Measurements from ENCODE around the gene FADS2. TPM values are rescaled to one million over a fixed set of nuclear protein-coding genes. Genes with fewer than 3 reads are reported as not detected.

FADS2 gene
- total RNA-seq, 1 experiment from 2014 or later = 54.8 TPM

DNA sequence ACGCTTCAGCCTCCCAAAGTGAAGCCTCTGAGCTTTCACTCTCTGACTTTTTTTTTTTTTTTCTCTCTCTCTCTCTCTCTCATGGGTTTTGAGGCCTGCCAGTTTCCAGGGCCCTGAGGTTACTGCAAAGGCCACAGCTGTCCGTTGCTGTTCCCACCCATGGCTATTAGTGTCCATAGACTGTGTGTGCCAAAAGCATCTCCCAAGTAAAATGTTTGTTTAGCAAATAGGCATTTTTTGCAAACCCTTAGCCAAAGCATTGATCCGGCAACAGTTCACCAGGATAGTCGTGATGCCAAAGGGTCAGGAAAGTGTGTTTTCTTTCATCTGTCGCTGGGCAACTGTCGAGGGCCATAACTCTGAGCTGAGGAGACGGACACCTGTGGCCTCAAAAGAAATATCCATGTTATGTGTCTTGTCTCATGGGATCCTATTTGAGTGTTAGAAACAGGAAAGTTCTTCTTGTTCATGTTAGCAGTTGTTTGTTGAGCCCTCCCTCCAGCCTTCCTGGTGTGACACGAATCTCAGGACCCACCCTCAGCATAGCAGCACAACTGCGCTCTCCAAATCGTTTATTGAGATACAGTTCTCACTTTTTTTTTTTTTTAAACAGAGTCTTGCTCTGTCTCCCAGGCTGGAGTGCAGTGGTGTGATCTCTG is 18.4 kb downstream of the FADS2 start:
- DNase-seq (ENCODE audit: low spot score) = no peak

DNA sequence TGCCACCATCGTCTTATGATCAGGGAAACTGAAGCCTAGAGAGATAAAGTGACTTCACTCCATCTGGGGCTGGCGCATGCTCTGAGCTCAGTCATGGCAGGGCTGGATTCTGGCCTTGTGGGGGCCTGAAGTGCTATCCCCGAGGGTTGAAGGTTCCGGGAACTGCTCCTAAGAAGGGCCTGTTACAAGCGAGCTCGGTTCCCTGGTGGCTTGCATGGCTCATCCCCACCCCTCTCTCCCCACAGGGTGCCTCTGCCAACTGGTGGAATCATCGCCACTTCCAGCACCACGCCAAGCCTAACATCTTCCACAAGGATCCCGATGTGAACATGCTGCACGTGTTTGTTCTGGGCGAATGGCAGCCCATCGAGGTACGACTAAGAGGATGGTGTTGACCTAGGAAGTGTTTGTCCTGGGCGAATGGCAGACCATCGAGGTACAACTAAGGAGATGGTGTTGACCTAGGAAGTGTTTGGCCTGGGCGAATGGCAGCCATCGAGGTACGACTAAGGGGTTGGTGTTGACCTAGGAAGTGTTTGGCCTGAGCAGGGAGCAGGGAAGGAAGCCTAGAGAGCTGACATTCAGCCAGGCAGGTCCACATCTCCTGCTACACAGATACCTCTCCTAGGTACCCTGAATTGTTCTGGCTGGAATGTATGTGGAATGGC is 19.9 kb downstream of the FADS2 start:
- DNase-seq (ENCODE audit: low spot score) = no peak

DNA sequence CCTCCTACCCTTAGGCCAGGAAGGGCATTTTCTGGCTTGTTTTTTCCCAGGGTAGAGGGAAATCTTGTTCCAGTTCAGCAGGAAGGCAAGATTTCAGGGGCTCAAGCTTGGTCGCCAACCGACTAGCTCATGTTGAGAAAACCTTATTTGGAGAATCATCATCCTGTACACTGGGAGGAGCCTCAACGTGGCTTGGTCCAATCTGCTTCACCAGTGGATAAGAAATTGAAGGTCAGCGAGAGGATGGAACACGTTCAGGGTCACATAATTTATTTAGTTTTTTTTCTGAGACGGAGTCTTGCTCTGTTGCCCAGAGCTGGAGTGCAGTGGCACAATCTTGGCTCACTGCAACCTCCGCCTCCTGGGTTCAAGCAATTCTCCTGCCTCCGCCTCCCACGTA is 20.5 kb downstream of the FADS2 start:
- DNase-seq (ENCODE audit: low spot score) = no peak

DNA sequence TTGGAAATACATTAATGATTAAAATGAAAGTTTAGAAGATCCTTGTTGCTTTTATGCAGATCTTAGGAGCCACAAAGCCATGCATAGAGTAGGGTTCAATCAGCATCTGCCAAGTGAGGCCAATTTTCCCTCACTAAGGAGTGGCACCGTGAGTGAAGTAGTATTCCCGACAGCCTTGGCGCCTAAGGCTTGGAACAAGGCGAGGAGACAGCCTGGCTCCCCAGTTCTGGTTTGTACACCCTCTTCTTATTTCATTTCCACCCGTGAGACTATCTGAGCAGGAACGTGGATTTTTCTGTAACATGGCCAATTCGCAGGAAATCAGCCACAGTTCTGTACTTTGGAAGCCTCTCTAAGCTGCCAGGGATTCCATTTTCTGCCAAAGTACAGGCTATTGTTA is 22.6 kb downstream of the FADS2 start:
- no peak for DNase-seq (ENCODE audit: low spot score)

DNA sequence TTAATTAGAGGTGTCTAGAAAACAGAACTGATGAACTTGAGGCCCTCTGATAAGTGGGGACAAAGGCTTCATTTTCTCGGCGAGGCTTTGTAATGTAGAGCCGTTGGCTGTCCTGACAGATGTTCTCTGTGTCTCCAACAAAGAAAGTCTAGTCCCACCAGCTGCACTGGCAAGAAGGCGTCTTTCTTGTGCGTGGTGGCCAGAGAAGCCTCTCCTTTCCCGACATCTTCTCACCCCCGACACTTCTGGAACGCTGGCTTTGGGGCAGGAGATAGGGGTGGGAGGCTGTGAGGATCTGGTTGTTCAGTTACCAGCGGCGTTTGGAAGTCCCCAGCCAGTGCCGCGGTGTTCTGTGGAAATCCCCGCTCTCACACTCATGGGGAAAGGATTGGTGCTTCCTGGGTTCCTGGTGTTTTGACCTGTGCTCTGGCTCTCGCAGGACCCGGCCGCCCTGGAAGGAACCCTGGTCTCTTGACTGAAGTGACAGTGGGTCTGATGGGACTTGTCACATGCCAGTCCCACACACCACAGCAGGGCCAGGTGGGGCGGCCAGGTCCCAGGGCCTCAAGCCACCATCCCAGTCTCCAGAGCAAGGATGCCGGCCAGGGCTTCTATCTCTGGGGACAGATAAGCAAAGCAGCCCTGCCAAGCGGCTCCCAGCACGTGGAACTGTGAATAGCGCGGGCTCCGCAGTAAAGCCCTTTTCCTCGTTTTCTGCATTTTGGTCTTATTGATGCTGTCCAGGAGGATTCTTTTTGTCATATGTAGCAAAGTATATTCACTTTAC is 23.2 kb downstream of the FADS2 start:
- DNase-seq (ENCODE audit: low spot score) = no peak

DNA sequence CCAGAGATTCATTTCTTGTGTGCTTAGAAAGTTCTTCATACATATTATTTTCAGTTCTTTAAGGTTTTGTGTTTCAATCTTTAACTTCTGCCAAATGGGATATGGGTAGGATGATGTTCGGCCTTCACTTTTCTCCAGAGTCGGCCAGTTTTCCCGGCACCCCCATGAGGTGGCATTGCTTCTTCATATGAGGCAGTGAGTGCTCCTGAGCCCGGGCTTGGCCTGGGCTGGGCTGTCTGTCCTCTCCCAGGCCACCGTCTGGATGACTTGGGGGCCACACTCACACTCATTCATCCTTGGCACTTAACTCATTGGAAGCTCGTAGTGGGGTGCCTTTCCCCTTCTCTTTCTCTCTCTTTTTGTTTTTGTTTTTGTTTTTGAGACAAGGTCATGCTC is 23.8 kb downstream of the FADS2 start:
- DNase-seq (ENCODE audit: low spot score) = no peak

DNA sequence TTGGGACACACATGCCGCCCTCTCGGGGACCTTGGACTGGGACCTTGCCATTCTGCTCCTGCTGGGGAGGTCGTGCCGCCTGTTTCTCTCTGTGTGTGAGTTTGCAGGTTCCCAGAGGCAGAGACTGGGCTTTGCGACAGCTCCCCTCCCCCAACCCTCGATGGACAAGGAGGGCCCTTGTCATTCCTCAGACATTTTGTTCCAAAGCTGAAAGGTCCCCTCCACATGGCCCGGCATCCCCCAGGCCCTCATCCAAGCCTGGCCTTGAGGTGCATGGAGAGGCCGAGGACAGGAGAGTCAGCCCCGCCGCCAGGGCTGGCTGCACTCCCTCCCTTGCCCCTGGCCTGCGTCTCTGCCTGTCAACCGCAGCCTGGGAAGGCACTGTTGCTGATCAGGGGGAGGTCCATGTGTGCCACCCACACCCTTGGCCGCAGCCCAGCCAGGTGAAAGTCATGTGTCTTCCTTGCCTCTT is 25.6 kb downstream of the FADS2 start:
- DNase-seq (ENCODE audit: low spot score) = no peak

DNA sequence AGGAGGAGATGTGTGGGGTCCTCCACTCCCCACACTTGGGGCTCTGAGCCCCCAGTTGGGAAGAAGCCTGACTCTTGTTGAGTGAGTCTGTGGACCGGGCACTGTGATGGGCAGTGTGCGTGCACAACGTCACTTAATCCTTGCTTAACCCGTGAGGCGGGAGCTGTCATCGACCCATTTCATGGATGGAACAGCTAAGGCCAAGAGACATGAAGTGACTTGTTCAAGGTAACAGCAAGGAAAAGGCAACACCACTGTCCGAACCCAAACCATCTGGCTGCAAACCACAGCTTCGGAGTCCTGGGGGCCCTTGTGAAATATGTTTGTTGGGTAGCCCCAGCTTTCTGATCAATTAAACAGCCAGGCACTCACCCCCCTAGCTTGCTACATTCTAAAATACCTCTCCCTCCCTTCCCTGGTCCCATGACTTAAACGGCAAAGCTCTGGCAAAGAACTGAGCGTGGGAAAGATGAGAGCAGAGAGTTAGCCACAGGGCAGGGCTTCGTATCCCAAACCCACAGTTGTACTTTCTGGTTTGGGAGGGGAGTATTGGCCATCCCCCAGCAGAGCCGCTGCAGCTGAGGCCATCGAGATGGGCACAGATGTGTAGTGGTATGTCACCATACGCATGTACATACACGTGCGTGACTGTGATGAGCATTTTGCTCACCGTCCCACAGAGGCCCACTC is 26.3 kb downstream of the FADS2 start:
- no peak for DNase-seq (ENCODE audit: low spot score)

DNA sequence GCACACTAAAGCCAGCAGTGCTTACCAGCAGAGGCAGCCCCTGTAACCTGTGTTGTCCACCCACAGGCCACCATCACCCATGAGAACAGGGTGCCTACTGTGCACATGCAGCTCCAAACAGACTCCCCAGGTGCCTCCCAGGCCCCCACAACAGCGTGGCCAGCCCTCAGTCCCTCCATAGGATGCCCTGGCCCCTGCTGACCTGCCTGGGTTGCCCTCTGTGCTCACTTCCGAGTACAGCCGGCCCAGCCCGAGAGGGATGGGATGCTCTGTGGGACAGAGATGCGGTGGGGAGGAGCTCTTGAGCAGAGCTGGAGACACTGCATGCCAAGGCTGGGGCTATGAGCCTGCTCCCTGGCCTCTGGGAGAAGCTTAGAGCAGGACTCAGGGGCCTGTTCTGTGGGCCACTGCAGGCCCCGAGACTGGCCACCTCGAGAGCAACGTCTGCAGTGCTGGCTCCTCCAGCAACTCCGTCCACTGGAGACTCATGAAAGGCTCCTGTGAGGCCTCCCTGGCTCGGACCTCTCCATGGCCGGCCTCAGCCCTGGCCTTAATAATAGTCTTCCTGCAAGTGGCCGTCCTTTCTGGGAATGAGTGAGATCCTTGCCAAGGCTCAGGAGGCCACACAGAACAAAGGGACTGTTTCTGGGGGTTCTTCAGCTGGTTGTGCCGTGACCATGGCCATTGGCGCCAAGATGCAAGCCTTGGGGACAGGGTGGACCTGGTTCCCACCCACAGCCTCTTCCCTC is 27.0 kb downstream of the FADS2 start:
- no peak for DNase-seq (ENCODE audit: low spot score)

DNA sequence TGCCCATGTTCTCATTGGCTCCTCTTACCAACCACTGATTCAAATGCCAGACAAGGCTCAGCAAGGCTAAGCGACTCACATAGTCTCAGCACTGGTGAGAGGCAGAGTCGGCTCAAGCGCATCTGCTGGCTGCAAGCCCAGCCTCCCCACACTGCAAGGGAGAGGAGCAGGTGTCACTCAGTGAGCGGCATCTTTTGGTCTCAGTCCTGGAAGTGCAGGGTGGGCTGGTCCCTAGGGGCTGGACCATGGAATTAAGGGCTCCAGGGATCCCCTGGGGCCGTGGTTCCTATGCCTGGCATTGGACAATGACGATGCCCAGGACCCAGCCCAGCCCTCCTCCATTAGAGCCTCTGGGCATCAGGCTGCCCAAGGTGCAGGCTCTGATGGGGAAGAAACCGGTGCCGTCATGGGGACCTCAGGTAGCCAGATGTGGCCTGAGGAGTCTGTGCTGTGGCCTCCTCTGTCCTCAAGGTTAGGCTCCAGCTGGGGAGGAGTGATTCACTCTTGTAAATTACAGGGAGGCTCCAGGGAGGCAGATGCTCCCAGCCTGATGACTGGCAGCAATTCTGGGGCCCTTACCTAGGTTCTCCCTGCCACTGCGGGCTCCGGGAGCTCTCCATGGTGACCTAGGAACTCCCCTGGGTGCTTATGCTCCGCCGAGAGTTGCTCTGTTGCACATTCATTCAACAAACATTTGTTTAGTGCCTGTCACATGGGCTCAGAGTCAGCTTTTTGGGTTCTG is 28.0 kb downstream of the FADS2 start:
- DNase-seq (ENCODE audit: low spot score) = no peak

DNA sequence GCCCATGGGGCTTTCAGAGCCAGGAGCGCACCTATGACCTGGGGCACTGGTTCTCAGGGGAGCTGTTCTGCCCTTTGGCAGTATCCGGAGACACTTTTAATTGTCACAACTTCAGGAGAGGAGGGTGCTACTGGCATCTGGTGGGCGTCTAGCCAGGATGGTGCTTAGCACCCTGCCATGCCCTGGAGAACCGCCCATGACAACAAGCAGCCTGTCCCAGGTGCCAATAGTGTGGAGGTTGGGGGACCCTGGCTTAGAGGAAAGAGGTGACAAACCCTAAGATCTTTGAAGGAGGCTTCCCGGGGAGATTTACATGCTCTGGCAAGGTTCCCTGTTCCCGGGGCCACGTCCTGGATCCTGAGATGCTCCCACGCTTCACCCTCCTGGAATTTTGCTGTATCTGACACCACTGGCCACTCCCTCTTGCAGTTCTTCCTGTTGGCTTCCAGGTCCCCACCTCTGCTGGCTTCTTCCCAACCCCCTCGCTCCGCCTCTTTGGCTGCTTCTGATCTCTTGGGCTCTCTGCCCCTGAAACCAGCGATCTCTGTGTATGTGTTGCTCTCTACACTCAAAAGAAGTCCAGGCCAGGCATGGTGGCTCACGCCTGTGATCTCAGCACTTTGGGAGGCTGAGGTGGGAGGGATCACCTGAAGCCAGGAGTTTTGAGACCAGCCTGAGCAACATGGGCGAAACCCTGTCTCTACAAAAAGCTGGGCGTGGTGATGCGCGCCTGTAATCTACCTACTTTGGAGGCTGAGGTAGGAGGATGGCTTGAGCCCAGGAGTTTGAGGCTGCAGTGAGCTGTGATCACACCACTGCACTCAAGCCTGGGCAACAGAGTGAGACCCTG is 32.2 kb downstream of the FADS2 start:
- DNase-seq (ENCODE audit: low spot score) = no peak

DNA sequence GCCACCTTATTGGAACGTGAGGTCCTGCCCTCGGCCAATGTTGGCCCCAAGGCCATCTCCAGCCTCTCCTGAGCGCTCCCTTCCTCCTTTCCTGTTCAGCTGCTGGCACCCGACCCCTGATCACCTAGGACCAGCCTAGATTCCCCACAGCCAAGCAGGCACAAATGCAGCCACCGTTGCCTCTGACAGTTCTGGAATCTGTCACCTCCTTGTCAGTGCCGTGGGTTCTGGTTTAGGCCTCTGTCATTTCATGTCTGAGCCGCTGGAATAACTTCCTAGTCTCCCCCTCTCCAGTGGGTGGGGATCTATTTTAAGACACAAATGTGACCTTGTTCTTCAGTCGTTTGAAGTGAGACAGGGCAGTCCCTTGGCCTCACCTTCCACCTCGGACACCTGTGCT is 33.5 kb downstream of the FADS2 start:
- no peak for DNase-seq (ENCODE audit: low spot score)

DNA sequence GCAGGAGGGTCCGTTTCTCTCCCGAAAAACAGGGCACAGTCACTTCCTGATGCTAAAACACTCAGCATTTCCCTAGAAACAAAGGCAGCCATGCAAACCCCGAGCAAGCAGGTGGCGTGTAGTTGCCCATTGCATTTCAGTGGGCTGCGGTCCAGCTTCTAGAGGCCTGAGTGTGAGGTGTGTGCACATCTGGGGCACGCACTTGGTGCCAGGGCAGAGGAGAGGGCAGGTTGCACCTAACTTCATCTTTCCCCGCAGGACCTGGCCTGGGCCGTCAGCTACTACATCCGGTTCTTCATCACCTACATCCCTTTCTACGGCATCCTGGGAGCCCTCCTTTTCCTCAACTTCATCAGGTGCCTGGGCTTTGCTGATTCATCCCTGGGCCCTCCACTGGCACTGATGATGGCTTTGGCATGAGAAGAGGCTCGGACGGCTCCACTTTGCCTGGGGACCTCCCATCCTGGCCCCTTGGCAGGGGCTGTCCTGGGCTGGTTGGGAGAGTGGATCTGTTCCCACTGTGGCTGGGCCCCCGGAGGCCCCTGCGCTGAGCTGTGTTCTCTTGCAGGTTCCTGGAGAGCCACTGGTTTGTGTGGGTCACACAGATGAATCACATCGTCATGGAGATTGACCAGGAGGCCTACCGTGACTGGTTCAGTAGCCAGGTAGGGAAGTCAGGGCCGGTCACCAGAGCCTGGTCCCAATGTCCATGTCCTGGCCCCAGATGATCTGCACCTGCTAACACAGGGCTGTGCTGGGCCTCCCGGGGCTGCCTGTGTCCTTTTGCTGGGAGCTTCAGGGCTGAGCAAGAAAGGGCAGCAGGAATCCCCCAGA is 34.8 kb downstream of the FADS2 start:
- DNase-seq (ENCODE audit: low spot score) = no peak

DNA sequence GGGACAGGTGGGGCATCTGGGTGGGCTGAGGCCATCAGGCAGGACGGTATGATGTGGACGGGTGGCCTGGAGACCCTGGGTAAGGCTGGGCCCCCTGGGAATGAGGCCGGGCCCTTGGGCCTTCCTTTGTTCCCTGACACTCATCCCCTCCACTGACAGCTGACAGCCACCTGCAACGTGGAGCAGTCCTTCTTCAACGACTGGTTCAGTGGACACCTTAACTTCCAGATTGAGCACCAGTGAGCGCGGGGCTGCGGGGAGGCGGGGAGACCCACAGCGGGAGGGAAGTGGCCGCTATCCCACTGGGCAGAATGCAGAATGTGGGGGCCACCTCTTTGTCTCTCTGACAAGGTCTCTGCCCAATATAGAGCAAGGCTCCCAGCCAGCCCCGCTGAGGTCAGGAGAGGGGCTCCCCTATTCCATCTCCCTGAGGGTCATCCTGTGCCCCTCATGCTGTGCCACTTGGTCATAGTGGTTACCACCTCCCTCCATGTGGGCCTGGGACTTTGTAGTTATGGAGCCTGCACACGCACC is 35.5 kb downstream of the FADS2 start:
- DNase-seq (ENCODE audit: low spot score) = no peak

DNA sequence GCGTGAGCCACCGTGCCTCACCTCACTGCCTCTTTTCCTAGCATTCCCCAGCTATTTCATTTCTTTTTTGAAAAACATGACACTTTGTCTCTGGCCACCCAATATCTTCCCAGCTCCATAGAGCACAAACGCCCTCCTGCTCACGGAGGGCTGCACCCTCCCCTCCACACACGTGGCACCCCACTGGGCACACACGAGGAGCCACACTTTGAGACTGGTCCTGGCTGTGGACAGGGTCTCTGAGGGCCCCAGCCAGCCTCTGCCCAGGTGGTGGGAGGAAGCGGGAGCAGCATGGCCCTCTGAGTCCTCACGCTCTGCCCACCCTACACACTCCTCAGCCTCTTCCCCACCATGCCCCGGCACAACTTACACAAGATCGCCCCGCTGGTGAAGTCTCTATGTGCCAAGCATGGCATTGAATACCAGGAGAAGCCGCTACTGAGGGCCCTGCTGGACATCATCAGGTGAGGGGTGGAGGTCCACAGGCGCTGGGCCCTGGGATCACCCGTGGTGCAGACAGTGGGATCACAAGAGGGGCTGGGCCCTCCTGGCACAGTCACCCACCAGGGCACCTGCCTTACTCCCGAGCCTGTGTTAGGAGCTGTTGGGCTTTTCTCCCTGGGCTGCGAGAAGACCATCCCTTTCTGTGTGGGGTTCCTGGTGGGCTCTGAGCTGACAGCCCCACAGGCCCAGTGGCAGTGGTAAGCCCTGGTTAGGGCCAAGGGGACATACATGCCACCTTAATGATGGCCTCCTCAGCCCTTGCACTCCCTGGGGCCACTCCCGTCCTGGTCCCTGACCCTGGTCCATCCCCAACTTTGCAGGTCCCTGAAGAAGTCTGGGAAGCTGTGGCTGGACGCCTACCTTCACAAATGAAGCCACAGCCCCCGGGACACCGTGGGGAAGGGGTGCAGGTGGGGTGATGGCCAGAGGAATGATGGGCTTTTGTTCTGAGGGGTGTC is 37.0 kb downstream of the FADS2 start:
- no peak for DNase-seq (ENCODE audit: low spot score)

DNA sequence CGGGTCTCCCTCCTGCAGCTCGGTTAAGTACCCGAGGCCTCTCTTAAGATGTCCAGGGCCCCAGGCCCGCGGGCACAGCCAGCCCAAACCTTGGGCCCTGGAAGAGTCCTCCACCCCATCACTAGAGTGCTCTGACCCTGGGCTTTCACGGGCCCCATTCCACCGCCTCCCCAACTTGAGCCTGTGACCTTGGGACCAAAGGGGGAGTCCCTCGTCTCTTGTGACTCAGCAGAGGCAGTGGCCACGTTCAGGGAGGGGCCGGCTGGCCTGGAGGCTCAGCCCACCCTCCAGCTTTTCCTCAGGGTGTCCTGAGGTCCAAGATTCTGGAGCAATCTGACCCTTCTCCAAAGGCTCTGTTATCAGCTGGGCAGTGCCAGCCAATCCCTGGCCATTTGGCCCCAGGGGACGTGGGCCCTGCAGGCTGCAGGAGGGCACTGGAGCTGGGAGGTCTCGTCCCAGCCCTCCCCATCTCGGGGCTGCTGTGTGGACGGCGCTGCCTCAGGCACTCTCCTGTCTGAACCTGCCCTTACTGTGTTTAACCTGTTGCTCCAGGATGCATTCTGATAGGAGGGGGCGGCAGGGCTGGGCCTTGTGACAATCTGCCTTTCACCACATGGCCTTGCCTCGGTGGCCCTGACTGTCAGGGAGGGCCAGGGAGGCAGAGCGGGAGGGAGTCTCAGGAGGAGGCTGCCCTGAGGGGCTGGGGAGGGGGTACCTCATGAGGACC is 38.3 kb downstream of the FADS2 start:
- DNase-seq (ENCODE audit: low spot score) = no peak

DNA sequence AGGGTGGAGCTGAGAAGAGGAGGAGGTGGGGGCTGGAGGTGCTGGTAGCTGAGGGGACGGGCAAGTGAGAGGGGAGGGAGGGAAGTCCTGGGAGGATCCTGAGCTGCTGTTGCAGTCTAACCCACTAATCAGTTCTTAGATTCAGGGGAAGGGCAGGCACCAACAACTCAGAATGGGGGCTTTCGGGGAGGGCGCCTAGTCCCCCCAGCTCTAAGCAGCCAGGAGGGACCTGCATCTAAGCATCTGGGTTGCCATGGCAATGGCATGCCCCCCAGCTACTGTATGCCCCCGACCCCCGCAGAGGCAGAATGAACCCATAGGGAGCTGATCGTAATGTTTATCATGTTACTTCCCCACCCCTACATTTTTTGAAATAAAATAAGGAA is 38.9 kb downstream of the FADS2 start:
- DNase-seq (ENCODE audit: low spot score) = no peak
